Skeletal muscle cell (primary cell): ENCODE data around the gene INKA2.
"Not testable (repeated sequence)": the region's sequence is repeated elsewhere in the genome, so short reads cannot be mapped to it uniquely, and the experiment has no call there.

Experiments used
- DNase-seq: peaks from one replicate; pipeline ENCODE4 v3.0.0-alpha.2; 2010; ENCODE audit warnings: low read depth
- H3K4me3 ChIP-seq: 2 replicates; pipeline ENCODE4 v1.5.1; 2011; ENCODE audit warnings: low read depth, mild to moderate bottlenecking, control low read depth, low read length, moderate library complexity

INKA2 gene

GRCh38 chr1:111751906-111752575 lies 12.8 kb upstream of the INKA2 start:
- no peak overlapping the region for H3K4me3 ChIP-seq

GRCh38 chr1:111750856-111751255 lies 11.7 kb upstream of the INKA2 start:
- no peak overlapping the region for H3K4me3 ChIP-seq
- no peak for DNase-seq

More at GRCh38 chr1:111751906-111752575, 12.8 kb upstream of the INKA2 start:
- no peak for DNase-seq

GRCh38 chr1:111749628-111750027 lies 10.4 kb upstream of the INKA2 start:
- no peak for DNase-seq
- no peak overlapping the region for H3K4me3 ChIP-seq

- H3K4me3 ChIP-seq: no peak overlapping the region
- DNase-seq: no peak
Observed at GRCh38 chr1:111747947-111748346, 8.8 kb upstream of the INKA2 start.

GRCh38 chr1:111747282-111747734 lies 8.1 kb upstream of the INKA2 start:
- DNase-seq: no peak
- H3K4me3 ChIP-seq: no peak overlapping the region

GRCh38 chr1:111746614-111746999 lies 7.4 kb upstream of the INKA2 start:
- no peak for DNase-seq
- no peak overlapping the region for H3K4me3 ChIP-seq

- DNase-seq: no peak
- no peak overlapping the region for H3K4me3 ChIP-seq
Observed at GRCh38 chr1:111745675-111746613, 6.7 kb upstream of the INKA2 start.

GRCh38 chr1:111743679-111744101 lies 4.5 kb upstream of the INKA2 start:
- peak; percentile 71 for DNase-seq

GRCh38 chr1:111742938-111743549 lies 3.8 kb upstream of the INKA2 start:
- DNase-seq: no peak

More at GRCh38 chr1:111743679-111744101, 4.5 kb upstream of the INKA2 start:
- no peak overlapping the region for H3K4me3 ChIP-seq

GRCh38 chr1:111742292-111742691 lies 3.1 kb upstream of the INKA2 start:
- DNase-seq, H3K4me3 ChIP-seq: not testable (repeated sequence)

More at GRCh38 chr1:111742938-111743549, 3.8 kb upstream of the INKA2 start:
- H3K4me3 ChIP-seq: no peak overlapping the region

GRCh38 chr1:111739925-111740765 lies 950 bp upstream of the INKA2 start:
- H3K4me3 ChIP-seq: peak overlapping the region; percentile 60
- DNase-seq: no peak

- peak; percentile 62 for DNase-seq
Observed at GRCh38 chr1:111738436-111739193, 580 bp downstream of the INKA2 start.

GRCh38 chr1:111738133-111738435 lies 1.1 kb downstream of the INKA2 start:
- DNase-seq: no peak
- peak overlapping the region; percentile 60 for H3K4me3 ChIP-seq

More at GRCh38 chr1:111738436-111739193, 580 bp downstream of the INKA2 start:
- H3K4me3 ChIP-seq: peak overlapping the region; percentile 60

GRCh38 chr1:111737216-111738132 lies 1.7 kb downstream of the INKA2 start:
- DNase-seq: no peak
- H3K4me3 ChIP-seq: peak overlapping the region; percentile 60

GRCh38 chr1:111736548-111737215 lies 2.5 kb downstream of the INKA2 start:
- peak overlapping the region; percentile 60 for H3K4me3 ChIP-seq
- DNase-seq: no peak

- no peak overlapping the region for H3K4me3 ChIP-seq
- DNase-seq: peak; percentile 75
Observed at GRCh38 chr1:111735858-111736544, 3.2 kb downstream of the INKA2 start.
